Memory B cell (primary cell): Measurements from ENCODE around the gene PCNX2.

ENCODE experiments used
- ATAC-seq: fragments of 150-1000 bp; cut with Tn5 transposase; 2 replicates; pipeline ENCODE4 v1.10.0; 2021; ENCODE audit warnings: low read depth, mild to moderate bottlenecking, moderate library complexity
- DNase-seq, 2 donors: peaks; one replicate each; pipeline ENCODE4 v3.0.0; 2022; ENCODE audit warnings: low spot score in 2 of 2
- H3K27ac Mint-ChIP-seq: one replicate; pipeline ENCODE4 v1.8.0; 2022; ENCODE audit warnings: mild to moderate bottlenecking, moderate library complexity, mixed read lengths
- H3K27me3 Mint-ChIP-seq: one replicate; pipeline ENCODE4 v1.8.0; 2022; ENCODE audit warnings: mixed read lengths
- H3K36me3 Mint-ChIP-seq: one replicate; pipeline ENCODE4 v1.8.0; 2022; ENCODE audit warnings: mild to moderate bottlenecking, mixed read lengths
- H3K4me1 Mint-ChIP-seq: one replicate; pipeline ENCODE4 v1.8.0; 2022; ENCODE audit warnings: mixed read lengths
- H3K4me3 Mint-ChIP-seq: one replicate; pipeline ENCODE4 v1.8.0; 2022; ENCODE audit warnings: mild to moderate bottlenecking, moderate library complexity, mixed read lengths
- H3K9me3 Mint-ChIP-seq: one replicate; pipeline ENCODE4 v1.8.0; 2022; ENCODE audit warnings: mixed read lengths

The PCNX2 gene

GRCh38 chr1:233295237-233295974 lies at the start of gene PCNX2:
PCNX2 (minus strand) TSS chr1:233295725; CDS start chr1:233295478, 247 bp downstream.
- peak; percentile 34 to 47 for DNase-seq
- Mint-ChIP-seq H3K27ac (peak within 1 kb of the TSS; percentile 93), H3K4me1 (peaks cover 16% of the 10 kb centered on the region), H3K36me3 (no peaks in the 10 kb centered on the region), H3K27me3 (no peaks in the 10 kb centered on the region), H3K4me3 (peak within 1 kb of the TSS; percentile 99), H3K9me3 (no peaks in the 10 kb centered on the region)
- peak; percentile 84 for ATAC-seq

GRCh38 chr1:233343262-233343661 lies 47.7 kb upstream of the PCNX2 start:
- no peak for DNase-seq
- Mint-ChIP-seq H3K27ac (no peak overlapping the region), H3K4me3 (no peak overlapping the region), H3K9me3 (peaks cover 1% of the 10 kb centered on the region), H3K27me3 (peaks cover 9% of the 10 kb centered on the region), H3K36me3 (peaks cover 3% of the 10 kb centered on the region), H3K4me1 (peaks cover 6% of the 10 kb centered on the region)
- ATAC-seq = no peak

GRCh38 chr1:233342086-233342485 lies 46.6 kb upstream of the PCNX2 start:
- no peak for DNase-seq
- H3K27me3 Mint-ChIP-seq = peaks cover 10% of the 10 kb centered on the region
- no peak for ATAC-seq
- peaks cover 3% of the 10 kb centered on the region for H3K36me3 Mint-ChIP-seq
- H3K4me3 Mint-ChIP-seq = no peak overlapping the region
- no peak overlapping the region for H3K27ac Mint-ChIP-seq
- H3K4me1 Mint-ChIP-seq = peaks cover 7% of the 10 kb centered on the region
- H3K9me3 Mint-ChIP-seq = peaks cover 1% of the 10 kb centered on the region

- Mint-ChIP-seq H3K9me3 (peaks cover 1% of the 10 kb centered on the region), H3K4me1 (peaks cover 7% of the 10 kb centered on the region), H3K27me3 (peaks cover 13% of the 10 kb centered on the region), H3K27ac (no peak overlapping the region), H3K4me3 (no peak overlapping the region), H3K36me3 (peaks cover 3% of the 10 kb centered on the region)
- no peak for DNase-seq
- ATAC-seq = no peak
These were observed 45.5 kb upstream of the PCNX2 start for GRCh38 chr1:233340966-233341516.

GRCh38 chr1:233340031-233340555 lies 44.6 kb upstream of the PCNX2 start:
- H3K4me3 Mint-ChIP-seq = no peak overlapping the region
- no peak for DNase-seq
- peaks cover 13% of the 10 kb centered on the region for H3K27me3 Mint-ChIP-seq
- H3K36me3 Mint-ChIP-seq = peaks cover 3% of the 10 kb centered on the region
- no peak for ATAC-seq
- peaks cover 1% of the 10 kb centered on the region for H3K9me3 Mint-ChIP-seq
- peaks cover 7% of the 10 kb centered on the region for H3K4me1 Mint-ChIP-seq
- H3K27ac Mint-ChIP-seq = no peak overlapping the region

GRCh38 chr1:233338102-233338501 lies 42.6 kb upstream of the PCNX2 start:
- H3K9me3 Mint-ChIP-seq = no peaks in the 10 kb centered on the region
- peaks cover 3% of the 10 kb centered on the region for H3K36me3 Mint-ChIP-seq
- peaks cover 7% of the 10 kb centered on the region for H3K4me1 Mint-ChIP-seq
- no peak overlapping the region for H3K27ac Mint-ChIP-seq
- ATAC-seq (no peak), DNase-seq (no peak)
- H3K27me3 Mint-ChIP-seq = peaks cover 15% of the 10 kb centered on the region
- H3K4me3 Mint-ChIP-seq = no peak overlapping the region

GRCh38 chr1:233337505-233337904 lies 42.0 kb upstream of the PCNX2 start:
- Mint-ChIP-seq H3K27me3 (peaks cover 15% of the 10 kb centered on the region), H3K36me3 (peaks cover 3% of the 10 kb centered on the region), H3K4me1 (peaks cover 7% of the 10 kb centered on the region), H3K4me3 (no peak overlapping the region), H3K27ac (no peak overlapping the region), H3K9me3 (no peaks in the 10 kb centered on the region)
- ATAC-seq = no peak
- no peak for DNase-seq

GRCh38 chr1:233336554-233337456 lies 41.3 kb upstream of the PCNX2 start:
- peaks cover 3% of the 10 kb centered on the region for H3K36me3 Mint-ChIP-seq
- H3K27ac Mint-ChIP-seq = no peak overlapping the region
- no peak for DNase-seq
- peaks cover 15% of the 10 kb centered on the region for H3K27me3 Mint-ChIP-seq
- peaks cover 9% of the 10 kb centered on the region for H3K4me1 Mint-ChIP-seq
- no peaks in the 10 kb centered on the region for H3K9me3 Mint-ChIP-seq
- no peak overlapping the region for H3K4me3 Mint-ChIP-seq
- no peak for ATAC-seq

GRCh38 chr1:233334092-233334491 lies 38.6 kb upstream of the PCNX2 start:
- no peak for ATAC-seq
- H3K4me1 Mint-ChIP-seq = peaks cover 9% of the 10 kb centered on the region
- H3K36me3 Mint-ChIP-seq = no peaks in the 10 kb centered on the region

GRCh38 chr1:233333086-233333485 lies 37.6 kb upstream of the PCNX2 start:
- ATAC-seq (no peak), DNase-seq (no peak)
- no peak overlapping the region for H3K4me3 Mint-ChIP-seq
- no peaks in the 10 kb centered on the region for H3K36me3 Mint-ChIP-seq
- no peak overlapping the region for H3K27ac Mint-ChIP-seq
- no peaks in the 10 kb centered on the region for H3K9me3 Mint-ChIP-seq
- H3K4me1 Mint-ChIP-seq = peaks cover 7% of the 10 kb centered on the region
- H3K27me3 Mint-ChIP-seq = peaks cover 4% of the 10 kb centered on the region

More at GRCh38 chr1:233334092-233334491, 38.6 kb upstream of the PCNX2 start:
- Mint-ChIP-seq H3K27ac (no peak overlapping the region), H3K9me3 (no peaks in the 10 kb centered on the region), H3K4me3 (no peak overlapping the region), H3K27me3 (peaks cover 9% of the 10 kb centered on the region)
- DNase-seq = no peak

- Mint-ChIP-seq H3K36me3 (no peaks in the 10 kb centered on the region), H3K4me1 (peaks cover 10% of the 10 kb centered on the region), H3K9me3 (no peaks in the 10 kb centered on the region), H3K4me3 (no peak overlapping the region), H3K27ac (no peak overlapping the region), H3K27me3 (peaks cover 4% of the 10 kb centered on the region)
- DNase-seq = no peak
- ATAC-seq = no peak
These were observed 36.4 kb upstream of the PCNX2 start for GRCh38 chr1:233331676-233332519.

GRCh38 chr1:233328142-233328921 lies 32.8 kb upstream of the PCNX2 start:
- peak; percentile 9 for ATAC-seq
- H3K27ac Mint-ChIP-seq = no peak overlapping the region
- peaks cover 13% of the 10 kb centered on the region for H3K4me1 Mint-ChIP-seq
- H3K4me3 Mint-ChIP-seq = peak overlapping the region; percentile 73
- DNase-seq = peak; percentile 33 to 61
- H3K27me3 Mint-ChIP-seq = peaks cover 3% of the 10 kb centered on the region
- H3K36me3 Mint-ChIP-seq = peaks cover 1% of the 10 kb centered on the region
- H3K9me3 Mint-ChIP-seq = no peaks in the 10 kb centered on the region
